GM21529 (cell line): ENCODE data around the gene AP1B1.

Experiments used
- ATAC-seq: cut with Tn5 transposase; IDR thresholded peaks from one replicate; pipeline ENCODE4 v1.9.1; 2021; ENCODE audit not compliant: unreplicated experiment

AP1B1 gene

DNA sequence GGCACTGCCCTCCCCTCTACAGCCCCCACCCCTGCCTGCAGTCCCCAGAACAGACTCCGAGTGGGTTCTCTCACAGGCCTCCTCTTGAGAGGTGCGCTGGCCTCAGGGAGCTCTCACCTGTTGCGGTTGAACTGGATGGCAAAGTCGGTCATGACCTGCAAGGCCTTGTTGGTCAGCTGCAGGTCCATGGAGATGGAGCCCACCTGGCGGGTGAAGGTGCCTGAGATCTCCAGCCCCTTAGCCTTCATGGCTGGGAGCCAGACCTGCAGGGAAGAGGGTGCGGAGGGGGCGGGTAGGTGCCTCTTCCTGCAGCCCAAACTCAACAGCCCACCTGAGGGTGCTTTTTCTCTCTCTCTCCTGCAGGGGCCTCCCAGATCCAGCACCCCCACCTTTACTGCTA is 54.2 kb downstream of the AP1B1 start:
- no peak for ATAC-seq

DNA sequence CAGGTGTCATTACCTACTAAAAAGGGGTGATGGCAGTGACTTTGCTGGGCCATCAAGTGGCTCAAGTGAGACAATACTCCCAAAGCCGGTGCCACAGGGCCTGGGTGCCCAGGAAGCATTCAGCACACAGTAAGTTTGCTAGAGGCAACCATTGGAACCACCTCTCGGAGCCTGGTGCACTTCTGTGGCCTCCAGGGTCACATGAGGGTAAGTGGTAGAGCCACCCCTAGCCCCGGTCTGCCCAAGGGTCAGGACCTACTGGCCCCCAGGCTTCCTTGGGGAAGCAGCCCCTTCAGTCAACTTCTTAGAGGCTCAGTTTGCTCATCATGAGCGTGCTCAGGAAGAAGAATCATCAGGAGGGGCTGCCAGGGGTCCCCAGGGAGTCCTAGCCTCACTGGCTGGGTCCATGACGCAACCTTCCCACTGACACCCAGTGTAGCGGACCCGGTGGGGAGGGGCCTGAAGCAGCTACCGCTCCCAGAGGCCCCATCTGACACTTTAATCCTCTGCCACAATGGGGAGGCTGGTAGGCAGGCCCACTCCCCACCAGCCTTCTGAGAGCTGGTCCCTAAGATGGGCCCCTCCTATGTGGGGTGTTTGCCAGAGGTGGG is 55.4 kb downstream of the AP1B1 start:
- no peak for ATAC-seq

DNA sequence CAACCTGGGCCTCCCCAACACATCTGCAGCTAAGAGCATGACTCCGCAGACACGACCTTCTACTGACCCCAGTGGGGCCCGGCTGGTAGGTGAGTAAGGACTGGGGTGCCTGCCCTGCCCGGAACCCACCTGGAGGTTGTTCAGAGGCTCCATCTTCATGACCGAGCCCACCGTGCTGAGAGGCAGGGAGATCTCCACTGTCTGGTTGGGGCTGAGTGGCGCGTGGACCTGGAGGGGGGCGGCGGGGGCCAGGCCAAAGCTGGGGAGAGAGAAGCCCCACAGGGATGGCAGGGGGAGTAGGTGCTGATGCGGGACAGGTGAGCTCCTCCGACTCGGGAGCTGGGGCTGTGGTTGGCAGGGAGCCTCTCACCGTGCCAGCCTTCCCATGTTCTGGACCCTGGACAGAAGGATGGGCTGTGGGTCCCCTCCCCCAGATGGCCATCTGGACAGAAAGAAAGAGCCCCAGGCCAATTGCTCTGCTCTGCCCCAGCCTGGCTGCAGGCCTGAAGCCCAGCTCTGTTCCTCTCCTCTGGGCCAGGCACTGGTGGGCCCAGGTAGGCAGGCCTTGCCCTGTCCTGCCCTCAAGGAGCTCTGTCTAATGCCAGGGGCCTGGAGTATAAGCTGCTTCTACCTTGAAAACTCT is 56.6 kb downstream of the AP1B1 start:
- ATAC-seq: no peak

DNA sequence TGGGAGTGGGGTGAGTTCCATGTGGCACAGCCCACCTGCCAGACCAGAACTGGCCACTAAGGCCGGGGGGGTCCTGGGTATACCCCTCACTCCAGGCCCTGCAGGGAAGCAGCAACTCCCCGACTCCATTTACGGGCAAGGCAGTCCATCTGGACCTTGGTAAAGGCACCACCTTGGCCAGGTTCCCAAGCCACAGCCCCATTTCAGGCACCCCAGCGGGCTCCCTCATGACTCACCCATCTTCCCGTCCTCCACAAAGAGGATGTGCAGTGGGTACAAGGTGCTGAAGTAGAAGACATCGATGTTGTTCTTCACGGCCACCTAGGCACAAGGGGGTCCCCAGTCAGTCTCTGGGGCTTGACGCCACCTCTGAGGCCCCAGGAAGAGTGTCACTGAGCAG is 57.2 kb downstream of the AP1B1 start:
- ATAC-seq: no peak

DNA sequence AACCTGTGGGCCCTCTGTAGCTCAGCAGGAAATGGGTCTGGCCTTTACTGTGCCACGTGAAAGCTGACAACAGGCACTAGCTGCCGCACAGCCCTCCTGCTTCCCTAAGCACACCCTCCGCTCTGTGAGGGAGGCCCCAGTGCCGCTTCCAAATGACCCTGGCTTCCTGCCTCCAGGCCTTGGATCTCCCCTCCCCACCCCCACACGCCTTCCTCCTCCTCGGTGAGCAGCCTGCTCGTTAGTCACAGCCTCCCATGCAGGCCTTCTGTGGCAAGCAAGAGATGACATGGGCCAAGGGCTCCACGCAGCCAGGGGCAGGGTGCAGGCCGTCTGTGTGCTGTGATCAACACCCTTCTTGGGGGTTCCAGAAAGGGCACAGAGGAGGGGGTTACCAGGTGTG is 57.6 kb downstream of the AP1B1 start:
- ATAC-seq: no peak

- no peak for ATAC-seq
These were observed 58.1 kb downstream of the AP1B1 start for GRCh38 chr22:29330291-29330690.

GRCh38 chr22:29329581-29329980 is 58.8 kb downstream of the AP1B1 start:
- no peak for ATAC-seq

DNA sequence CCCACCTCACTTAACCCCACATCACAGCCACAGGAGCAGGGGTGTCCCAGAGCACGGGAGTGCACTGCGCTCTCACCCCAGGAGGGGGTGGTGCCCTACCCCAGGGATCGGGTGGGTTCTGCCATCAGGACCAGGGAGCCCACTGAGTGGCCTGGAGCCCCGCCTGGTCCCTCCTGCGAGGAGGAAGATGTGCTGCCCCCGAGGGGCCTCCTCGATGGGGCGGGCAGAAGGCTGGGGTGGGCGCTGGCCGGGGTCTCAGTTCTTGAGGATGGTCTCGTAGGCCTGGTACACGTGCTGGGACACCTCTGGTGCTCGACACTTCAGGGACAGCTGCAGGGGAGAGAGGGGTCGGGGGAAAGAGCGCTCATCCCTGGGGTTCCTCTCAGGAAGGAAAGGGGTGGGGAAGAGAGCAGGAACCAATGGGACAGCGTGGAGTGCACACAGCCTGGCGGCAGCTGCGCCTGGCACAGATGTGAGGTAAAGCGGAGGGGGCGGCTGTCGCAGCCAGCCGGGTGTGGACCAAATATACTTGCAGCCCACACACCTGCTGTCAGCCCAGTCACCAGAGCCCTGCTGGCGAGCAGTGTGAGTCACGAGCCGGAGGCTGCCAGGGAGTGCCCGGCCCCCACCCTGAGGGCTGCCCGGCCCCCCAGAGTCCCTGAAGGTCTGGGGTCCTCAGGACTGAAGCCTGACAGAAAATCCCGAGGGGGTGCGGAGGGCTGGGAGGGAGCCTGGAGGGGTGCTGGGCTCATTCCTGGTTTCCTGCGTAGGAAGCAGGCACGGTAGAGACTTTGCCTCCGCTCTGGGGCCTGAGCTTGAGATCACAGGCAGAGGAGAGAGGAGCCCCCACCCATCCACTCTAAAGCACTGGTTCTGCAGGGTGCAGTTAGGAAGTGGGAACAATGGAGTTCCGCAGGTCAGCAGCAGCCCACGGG is 59.5 kb downstream of the AP1B1 start:
- ATAC-seq: no peak

DNA sequence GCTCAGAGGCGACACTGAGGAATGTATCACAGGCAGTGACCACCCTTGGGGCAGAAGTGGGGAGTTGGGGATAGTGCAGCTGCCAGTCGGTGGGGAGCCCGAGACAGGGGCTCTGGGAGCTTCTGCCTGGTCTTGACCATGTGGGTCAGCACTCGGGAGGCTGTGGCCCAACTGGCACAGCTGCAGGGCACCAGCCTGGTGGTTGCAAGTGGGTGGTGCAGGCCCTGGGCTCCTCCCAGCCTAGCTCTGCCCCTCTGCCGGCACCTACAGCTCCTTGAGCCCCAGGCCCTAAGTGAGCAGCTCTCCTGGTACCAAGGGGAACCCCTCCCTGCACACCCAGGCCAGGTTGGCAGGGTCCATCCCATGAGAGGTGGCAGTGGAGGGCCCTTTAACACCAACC is 60.3 kb downstream of the AP1B1 start:
- no peak for ATAC-seq

DNA sequence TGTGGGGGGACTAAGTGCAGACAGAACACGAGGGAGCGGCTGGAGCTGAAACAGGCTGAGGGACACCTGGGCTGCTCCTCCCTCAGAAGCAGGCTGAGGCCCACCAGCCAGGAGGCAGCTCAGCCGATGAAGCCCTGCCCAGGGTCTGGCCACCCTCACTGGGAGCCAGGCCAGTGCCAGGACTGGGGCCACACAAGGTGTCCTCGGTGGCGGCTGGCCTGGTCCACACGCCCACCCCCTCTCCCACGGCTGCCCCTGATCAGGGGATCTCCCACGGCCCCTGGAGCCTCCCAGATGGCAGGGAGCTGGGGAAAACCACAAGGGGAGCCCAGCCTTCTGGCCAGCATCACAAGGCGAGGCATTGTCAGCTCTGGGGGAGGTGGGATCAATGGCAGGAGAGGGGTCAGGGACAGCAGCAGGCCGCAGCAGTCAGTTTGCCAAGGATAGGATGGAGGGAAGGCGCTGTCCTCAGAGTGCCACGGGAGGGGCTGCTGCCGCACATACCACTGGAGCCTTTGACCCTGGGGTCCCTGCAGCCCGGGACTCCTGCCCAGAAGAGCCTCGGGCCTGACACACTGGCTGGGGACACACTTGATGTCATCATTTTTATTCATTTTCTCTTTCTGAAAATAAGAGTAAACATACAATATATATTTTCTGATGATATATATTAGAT is 61.1 kb downstream of the AP1B1 start:
- no peak for ATAC-seq

GRCh38 chr22:29326481-29326880 is 61.9 kb downstream of the AP1B1 start:
- ATAC-seq: no peak

GRCh38 chr22:29325785-29326315 is 62.5 kb downstream of the AP1B1 start:
- no peak for ATAC-seq

DNA sequence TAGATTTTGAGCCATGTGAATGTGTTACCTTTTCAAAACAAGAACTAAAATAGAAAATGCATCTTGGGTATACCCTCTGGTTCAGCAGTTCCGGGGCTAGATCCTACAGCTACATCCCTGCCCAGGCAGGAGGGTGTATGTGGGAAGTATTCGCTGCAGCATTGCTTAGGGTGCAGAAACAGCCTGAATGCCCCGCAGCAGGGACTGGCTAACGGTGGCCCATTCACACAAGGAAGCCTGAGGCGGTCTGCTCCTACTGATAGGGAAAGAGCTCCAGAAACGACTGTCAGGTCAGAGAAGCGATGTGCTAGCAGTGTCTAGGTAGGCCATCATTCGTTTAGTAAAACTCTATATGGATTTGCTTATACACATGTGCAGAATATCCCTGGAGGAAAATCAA is 63.0 kb downstream of the AP1B1 start:
- ATAC-seq: no peak

DNA sequence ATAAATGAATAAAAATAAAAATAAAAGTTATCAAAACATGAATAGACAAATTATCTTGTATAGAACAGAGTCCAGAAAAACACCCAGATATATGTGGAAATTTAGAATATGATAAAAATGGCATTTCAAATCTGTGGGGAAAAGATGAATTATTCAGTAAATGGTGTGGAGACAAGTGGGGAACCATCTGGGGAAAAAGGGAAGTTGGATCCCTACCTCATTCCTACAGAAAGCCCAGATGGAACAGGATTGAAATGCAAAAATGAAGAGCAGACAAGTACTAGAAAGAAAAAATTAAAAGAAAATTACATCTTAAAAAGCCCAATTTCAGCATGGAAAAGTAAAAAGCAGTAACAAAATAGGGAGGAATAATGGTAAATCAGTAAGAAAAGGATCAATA is 64.7 kb downstream of the AP1B1 start:
- no peak for ATAC-seq

DNA sequence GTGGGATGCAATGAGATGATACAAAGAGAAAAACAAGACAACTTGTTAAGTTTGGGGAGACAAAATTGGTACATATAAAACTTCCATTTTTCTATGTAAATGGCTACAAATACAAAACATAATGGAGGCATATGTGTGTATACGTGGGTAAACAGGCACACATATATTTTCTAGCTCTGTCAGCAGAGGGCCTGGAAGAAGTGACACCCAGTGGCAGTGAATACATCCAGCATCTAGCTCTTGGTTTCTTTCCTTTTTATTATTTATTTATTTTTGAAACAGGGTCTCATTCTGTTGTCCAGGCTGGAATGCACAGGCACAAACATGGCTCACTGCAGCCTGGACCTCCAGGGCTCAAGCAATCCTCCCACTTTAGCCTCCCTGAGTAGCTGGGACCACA is 67.8 kb downstream of the AP1B1 start:
- ATAC-seq: no peak

DNA sequence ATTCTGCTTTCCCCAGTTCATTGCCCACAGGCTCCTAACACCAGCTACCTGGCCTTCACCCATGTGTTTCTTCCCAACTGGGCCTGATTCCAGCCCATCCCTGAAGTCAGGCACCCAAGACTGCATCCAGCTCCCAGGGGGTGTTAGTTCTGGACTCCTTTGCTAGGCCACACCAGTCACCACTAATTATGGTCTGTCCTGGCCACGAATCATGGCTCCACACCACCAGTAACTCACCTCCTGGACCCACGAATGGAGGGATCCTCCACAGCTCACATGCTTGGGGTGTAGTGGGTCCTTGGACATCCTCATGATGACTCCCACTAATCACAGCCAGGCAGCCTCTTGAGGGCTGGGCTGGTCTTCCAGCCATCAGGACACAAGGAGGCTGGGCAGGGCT is 69.3 kb downstream of the AP1B1 start:
- no peak for ATAC-seq

- ATAC-seq: no peak
These were observed 70.4 kb downstream of the AP1B1 start for GRCh38 chr22:29317827-29318454.

GRCh38 chr22:29316141-29316828 is 72.1 kb downstream of the AP1B1 start:
- ATAC-seq: no peak

DNA sequence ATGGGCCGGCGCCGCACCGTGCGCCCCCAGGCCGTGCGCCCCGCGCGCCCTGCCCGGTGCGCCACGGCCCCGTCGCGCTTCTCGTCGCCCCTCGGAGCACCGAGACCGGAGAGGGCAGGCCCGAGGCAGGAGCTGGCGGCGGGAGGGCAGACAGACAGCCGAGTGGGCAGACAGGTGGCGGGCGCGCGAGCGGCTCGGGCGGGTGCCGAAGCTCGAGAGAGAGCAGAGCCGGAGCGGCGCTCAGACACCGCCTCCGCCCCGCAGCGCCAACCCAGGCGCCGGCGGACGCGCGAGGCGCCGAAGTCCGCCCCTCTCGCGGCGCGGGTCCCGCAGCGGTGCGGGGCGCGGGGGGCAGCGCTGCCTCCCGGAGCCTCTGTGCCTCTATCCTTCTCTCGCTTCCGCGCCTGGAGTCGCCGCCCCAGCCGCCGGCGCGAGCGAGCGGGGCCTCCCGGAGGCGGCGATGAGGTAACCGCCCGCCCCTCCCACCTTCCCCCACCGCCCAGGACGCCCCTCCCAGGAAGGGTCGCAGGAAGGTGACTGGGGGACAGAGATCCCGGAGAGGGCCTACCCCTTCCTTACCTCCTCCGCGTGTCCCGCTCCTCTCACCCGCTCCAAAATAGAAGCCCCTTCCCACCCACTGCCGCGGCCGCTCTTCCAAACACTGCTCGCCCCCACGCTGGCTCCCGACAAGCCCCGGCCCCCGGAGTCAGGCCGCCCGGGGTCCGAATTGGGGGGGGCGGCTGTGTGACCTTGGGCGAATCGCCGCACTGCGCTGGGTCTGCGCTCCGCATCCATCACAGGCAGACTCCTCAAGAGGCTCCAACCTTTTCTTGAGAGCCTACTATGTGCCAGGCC is 72.9 kb downstream of the AP1B1 start, which contains the start of gene RASL10A:
TSS of gene RASL10A (minus strand) at position 412 of the 855 bp plus-strand sequence. CDS start 451 bp downstream, outside the sequence.
- no peak for ATAC-seq
